NT2/D1 (cell line): ENCODE data around the gene KLF3.

Experiments
- SUZ12 ChIP-seq: IDR thresholded peaks from 2 replicates; pipeline ENCODE4 v1.6.1; 2011; ENCODE audit not compliant: insufficient read length, insufficient read depth; ENCODE audit errors: extremely low read depth
- YY1 ChIP-seq: IDR thresholded peaks from 2 replicates; pipeline ENCODE4 v1.6.1; 2011; ENCODE audit not compliant: insufficient read length, insufficient read depth
- ZNF274 ChIP-seq: IDR thresholded peaks from 2 replicates; pipeline ENCODE4 v1.6.1; 2011; ENCODE audit warnings: mild to moderate bottlenecking, low read depth, low read length

DNA sequence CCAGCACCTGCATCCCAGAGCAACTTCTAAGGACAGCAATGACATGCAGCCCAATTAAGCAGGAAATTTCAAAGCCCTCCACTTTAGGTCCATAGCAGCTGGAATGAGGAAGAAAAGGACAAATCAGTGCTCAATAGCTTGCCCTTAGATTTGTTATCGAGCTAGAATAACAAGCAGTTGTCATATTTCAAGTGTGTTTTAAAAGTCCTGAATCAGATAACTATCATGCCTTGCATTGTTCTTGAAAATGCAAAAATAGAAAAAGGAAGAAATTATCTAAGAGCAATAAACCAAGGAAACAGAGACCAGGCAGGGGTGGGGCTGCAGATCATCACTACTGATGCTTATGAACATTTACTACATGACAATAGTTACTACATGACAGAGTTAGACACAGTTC is 43.9 kb upstream of the KLF3 start:
- TF ChIP-seq ZNF274, result no peak
- no peak for TF ChIP-seq SUZ12
- no peak for TF ChIP-seq YY1
